Endodermal cell (in vitro differentiated cells): ENCODE data around the gene PARP16. TPM values are rescaled to one million over a fixed set of nuclear protein-coding genes. Genes with fewer than 3 reads are reported as not detected.

Experiments used
- DNase-seq: peaks from one replicate; pipeline ENCODE4 v3.0.0-alpha.2; 2017
- H3K27ac ChIP-seq: 2 replicates; pipeline ENCODE4 v1.5.1; 2013; ENCODE audit warnings: mild to moderate bottlenecking, low read depth, low read length, moderate library complexity
- H3K27me3 ChIP-seq: 2 replicates; pipeline ENCODE4 v1.6.1; 2013; ENCODE audit warnings: mild to moderate bottlenecking, low read length, moderate library complexity; ENCODE audit not compliant: insufficient read depth, control insufficient read depth, poor library complexity, severe bottlenecking
- H3K36me3 ChIP-seq: 2 replicates; pipeline ENCODE4 v1.7.0; 2013; ENCODE audit warnings: mild to moderate bottlenecking, low read length, moderate library complexity; ENCODE audit not compliant: control insufficient read depth, insufficient read depth
- H3K4me1 ChIP-seq: one replicate; pipeline ENCODE4 v1.7.0; 2013; ENCODE audit warnings: low read length; ENCODE audit not compliant: control insufficient read depth, insufficient read depth
- H3K4me3 ChIP-seq: 2 replicates; pipeline ENCODE4 v1.5.1; 2013; ENCODE audit warnings: mild to moderate bottlenecking, low read length, moderate library complexity
- H3K9ac ChIP-seq: 2 replicates; pipeline ENCODE4 v1.6.1; 2013; ENCODE audit warnings: mild to moderate bottlenecking, low read length, moderate library complexity; ENCODE audit not compliant: poor library complexity, severe bottlenecking; ENCODE audit errors: extremely low read depth
- H3K9me3 ChIP-seq: 2 replicates; pipeline ENCODE4 v1.6.1; 2013; ENCODE audit warnings: mild to moderate bottlenecking, low read length, moderate library complexity; ENCODE audit not compliant: control insufficient read depth
- H3K27ac Mint-ChIP-seq: 2 replicates; pipeline ENCODE4 v1.8.0; 2020; ENCODE audit warnings: mixed read lengths
- H3K27me3 Mint-ChIP-seq: 2 replicates; pipeline ENCODE4 v1.8.0; 2021; ENCODE audit warnings: mild to moderate bottlenecking, mixed read lengths; ENCODE audit not compliant: insufficient read depth
- H3K36me3 Mint-ChIP-seq: 2 replicates; pipeline ENCODE4 v1.8.0; 2020; ENCODE audit warnings: low read depth, mixed read lengths
- H3K4me1 Mint-ChIP-seq: 2 replicates; pipeline ENCODE4 v1.8.0; 2020; ENCODE audit warnings: mixed read lengths
- H3K4me3 Mint-ChIP-seq: 2 replicates; pipeline ENCODE4 v1.8.0; 2020; ENCODE audit warnings: mild to moderate bottlenecking, moderate library complexity, mixed read lengths
- H3K9me3 Mint-ChIP-seq: 2 replicates; pipeline ENCODE4 v1.8.0; 2020; ENCODE audit warnings: mild to moderate bottlenecking, mixed read lengths
- WGBS, 2 experiments: methylation state at CpG; one replicate each; pipeline versions ENCODE4 v1.1.5 to v1.1.7; 2013; ENCODE audit warnings: missing lambda C conversion rate in 2 of 2, mixed read lengths in 1 of 2; ENCODE audit not compliant: insufficient coverage in 1 of 2, insufficient read length in 1 of 2; 5-methylcytosine and 5-hydroxymethylcytosine counted together
- total RNA-seq, 2 donors: library from RNA; stranded (reverse); fragmentation: NEBNext Ultra II Directional in 1 of 2; extraction: Animal tissue kit (Norgen Biotek cat#: 25700) in 1 of 2; gene quantifications; 2 replicates in 1 of 2; 3 replicates in 1 of 2; pipeline ENCODE4 v1.2.1, GENCODE V29; 2021
- TF ChIP-seq, protein P1 (sequence below): fragments of 200-600 bp; sonication (generic); conservative IDR thresholded peaks from 2 replicates; pipeline ENCODE4 v1.5.0; 2021; ENCODE audit warnings: antibody characterized with exemption, mild to moderate bottlenecking

The PARP16 gene
- total RNA-seq, 2 donors from 2014 or later, result 4.3 to 11.6 TPM

DNA sequence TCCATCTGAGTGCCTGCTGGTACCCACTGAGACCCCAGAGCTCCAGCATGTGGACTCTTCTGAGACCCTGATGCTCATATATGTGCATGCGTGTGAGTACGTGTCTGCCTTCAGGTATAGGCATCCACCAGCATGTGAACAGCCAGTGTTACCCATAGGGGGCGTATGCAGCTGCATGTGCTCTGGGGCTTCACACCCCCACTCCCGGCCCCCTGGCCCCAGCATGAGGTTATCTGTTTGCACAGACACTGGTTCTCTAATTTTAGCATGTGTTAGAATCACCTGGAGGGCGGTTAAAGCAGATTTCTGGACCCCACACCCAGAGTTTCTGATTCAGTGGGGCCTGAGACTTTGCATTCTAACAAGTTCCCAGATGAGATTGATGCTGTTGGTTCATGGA, 74.6 kb downstream of the PARP16 start:
- Mint-ChIP-seq H3K4me3 (no peak overlapping the region), H3K27me3 (peaks cover 32% of the 10 kb centered on the region), H3K9me3 (no peaks in the 10 kb centered on the region), H3K36me3 (no peaks in the 10 kb centered on the region), H3K4me1 (peaks cover 30% of the 10 kb centered on the region), H3K27ac (no peak overlapping the region)
- 70 to 71% methylated on average over 4 to 5 of the region's 5 CpGs for WGBS, 2 experiments
- Histone ChIP-seq H3K27ac (no peak overlapping the region), H3K27me3 (no peaks in the 10 kb centered on the region), H3K9ac (no peak overlapping the region), H3K4me3 (no peak overlapping the region), H3K4me1 (peaks cover 18% of the 10 kb centered on the region), H3K36me3 (no peaks in the 10 kb centered on the region), H3K9me3 (no peaks in the 10 kb centered on the region)
- TF ChIP-seq, protein P1, sequence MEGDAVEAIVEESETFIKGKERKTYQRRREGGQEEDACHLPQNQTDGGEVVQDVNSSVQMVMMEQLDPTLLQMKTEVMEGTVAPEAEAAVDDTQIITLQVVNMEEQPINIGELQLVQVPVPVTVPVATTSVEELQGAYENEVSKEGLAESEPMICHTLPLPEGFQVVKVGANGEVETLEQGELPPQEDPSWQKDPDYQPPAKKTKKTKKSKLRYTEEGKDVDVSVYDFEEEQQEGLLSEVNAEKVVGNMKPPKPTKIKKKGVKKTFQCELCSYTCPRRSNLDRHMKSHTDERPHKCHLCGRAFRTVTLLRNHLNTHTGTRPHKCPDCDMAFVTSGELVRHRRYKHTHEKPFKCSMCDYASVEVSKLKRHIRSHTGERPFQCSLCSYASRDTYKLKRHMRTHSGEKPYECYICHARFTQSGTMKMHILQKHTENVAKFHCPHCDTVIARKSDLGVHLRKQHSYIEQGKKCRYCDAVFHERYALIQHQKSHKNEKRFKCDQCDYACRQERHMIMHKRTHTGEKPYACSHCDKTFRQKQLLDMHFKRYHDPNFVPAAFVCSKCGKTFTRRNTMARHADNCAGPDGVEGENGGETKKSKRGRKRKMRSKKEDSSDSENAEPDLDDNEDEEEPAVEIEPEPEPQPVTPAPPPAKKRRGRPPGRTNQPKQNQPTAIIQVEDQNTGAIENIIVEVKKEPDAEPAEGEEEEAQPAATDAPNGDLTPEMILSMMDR, result peak; percentile 93
- DNase-seq, result peak; percentile 87

DNA sequence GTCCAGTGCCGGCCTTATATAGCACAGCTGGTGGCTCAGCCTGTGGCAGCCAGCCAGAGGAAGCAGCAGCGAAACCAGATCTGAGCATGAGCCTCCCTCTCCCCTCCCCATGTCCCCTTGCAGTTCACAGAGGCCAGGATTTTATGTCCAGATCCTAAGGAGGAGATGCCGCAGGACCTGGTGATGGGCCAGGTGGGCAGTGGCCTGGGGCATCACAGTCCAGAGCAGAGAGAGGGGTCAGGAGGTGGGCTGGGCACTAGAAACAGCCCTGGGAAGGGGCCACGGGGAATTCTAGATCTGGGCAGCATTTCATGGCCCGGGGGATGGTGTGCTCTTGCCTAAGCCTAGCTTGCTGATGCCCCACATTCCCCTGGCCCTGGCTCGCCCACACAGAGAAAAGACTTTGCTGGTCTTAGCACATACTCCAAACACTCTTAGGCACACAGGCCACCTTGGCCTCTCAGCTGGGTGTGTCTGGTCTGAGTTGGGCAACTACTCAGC, 75.2 kb downstream of the PARP16 start:
- TF ChIP-seq, protein P1, result no peak
- no peak for DNase-seq
- Histone ChIP-seq H3K9me3 (no peaks in the 10 kb centered on the region), H3K27me3 (no peaks in the 10 kb centered on the region), H3K4me3 (no peak overlapping the region), H3K36me3 (no peaks in the 10 kb centered on the region), H3K9ac (no peak overlapping the region), H3K4me1 (peaks cover 18% of the 10 kb centered on the region), H3K27ac (no peak overlapping the region)
- no peaks in the 10 kb centered on the region for H3K36me3 Mint-ChIP-seq
- H3K4me1 Mint-ChIP-seq, result peaks cover 33% of the 10 kb centered on the region
- peaks cover 36% of the 10 kb centered on the region for H3K27me3 Mint-ChIP-seq
- no peak overlapping the region for H3K4me3 Mint-ChIP-seq
- no peaks in the 10 kb centered on the region for H3K9me3 Mint-ChIP-seq
- no peak overlapping the region for H3K27ac Mint-ChIP-seq
- WGBS, 2 experiments, result 69 to 92% methylated on average over 3 to 6 of the region's 6 CpGs

DNA sequence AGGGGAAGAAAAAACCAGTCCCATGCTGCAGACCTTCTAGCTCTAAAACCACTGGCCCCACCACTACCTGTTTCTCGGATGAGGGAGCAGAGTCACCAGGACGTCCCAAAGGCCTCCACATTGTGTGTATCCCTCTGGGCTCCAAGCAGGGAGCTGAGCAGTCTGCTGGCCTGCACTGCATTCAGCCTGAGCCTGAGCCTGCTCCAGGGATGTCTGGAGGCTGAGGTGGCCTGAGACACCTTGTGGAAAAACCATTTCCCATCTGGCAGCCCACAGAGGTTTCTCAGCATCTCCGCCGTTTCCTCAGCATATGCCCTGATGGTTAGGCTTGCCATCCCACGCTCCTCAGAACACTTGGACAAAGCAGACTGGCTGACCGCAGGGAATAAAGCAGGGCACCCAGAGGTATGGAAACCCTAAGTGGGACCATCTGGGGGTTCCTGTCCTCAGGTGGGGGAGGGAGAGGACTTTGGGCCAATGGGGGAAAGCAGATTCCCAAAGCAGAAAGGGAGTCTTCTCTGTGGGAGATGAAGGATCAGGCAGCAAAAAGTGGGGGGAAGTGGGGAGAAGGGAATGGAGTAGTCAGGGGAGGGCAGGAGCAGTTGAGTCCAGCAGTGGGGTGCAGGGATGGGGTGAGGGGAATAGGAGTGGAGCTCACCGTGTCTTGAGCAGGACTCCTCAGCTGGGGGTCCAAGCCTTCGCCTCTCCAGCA, 75.8 kb downstream of the PARP16 start, which contains the start of gene CILP:
Gene CILP (minus strand): TSS at position 704 of the 712 bp plus-strand sequence. CDS start 1,718 bp downstream, outside the sequence.
- Histone ChIP-seq H3K4me1 (peaks cover 18% of the 10 kb centered on the region), H3K4me3 (no peak within 1 kb of the TSS), H3K9ac (no peak within 1 kb of the TSS), H3K27ac (no peak within 1 kb of the TSS), H3K9me3 (no peaks in the 10 kb centered on the region), H3K27me3 (no peaks in the 10 kb centered on the region), H3K36me3 (no peaks in the 10 kb centered on the region)
- Mint-ChIP-seq H3K9me3 (no peaks in the 10 kb centered on the region), H3K36me3 (no peaks in the 10 kb centered on the region), H3K4me3 (no peak within 1 kb of the TSS), H3K27me3 (peaks cover 41% of the 10 kb centered on the region), H3K4me1 (peaks cover 33% of the 10 kb centered on the region), H3K27ac (no peak within 1 kb of the TSS)
- TF ChIP-seq, protein P1, result no peak
- DNase-seq, result no peak
- 91 to 93% methylated on average over 8 of the region's 8 CpGs for WGBS, 2 experiments
